ENCODE measurements around the gene JPT1.
A peak's percentile ranks its signal among the peaks of the same experiment; 100 is the strongest.
"Not testable (repeated sequence)": the region's sequence is repeated elsewhere in the genome, so short reads cannot be mapped to it uniquely, and the experiment has no call there.

JPT1 gene

DNA sequence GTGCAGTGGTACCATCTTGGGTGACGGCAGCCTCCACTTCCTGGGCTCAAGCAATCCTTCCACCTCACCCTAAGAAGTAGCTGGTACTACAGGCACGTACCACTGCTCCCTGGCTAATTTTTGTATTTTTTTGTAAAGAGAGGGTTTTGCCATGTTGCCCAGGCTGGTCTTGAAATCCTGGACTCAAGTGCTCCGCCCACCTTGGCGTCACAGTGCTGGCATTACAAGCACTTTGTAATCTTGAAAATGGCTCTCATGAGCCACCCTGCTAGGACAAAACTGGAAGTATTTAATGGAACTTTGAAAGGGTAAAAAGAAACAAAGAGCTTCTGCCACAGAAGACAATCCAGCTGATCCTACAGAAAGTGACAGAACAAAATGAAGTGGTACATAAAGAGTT lies 19.2 kb upstream of the JPT1 start:
- no peak for TF ChIP-seq CTCF (conservative IDR thresholded peaks at IDR 0.05)
- no peak overlapping the region; the same call in 1 of the 2 replicates for H3K27ac ChIP-seq

GRCh38 chr17:75168998-75169397 lies 14.7 kb upstream of the JPT1 start:
- no peak overlapping the region for H3K27ac ChIP-seq
- no peak for TF ChIP-seq CTCF (conservative IDR thresholded peaks at IDR 0.05)

GRCh38 chr17:75164606-75165005 lies 10.3 kb upstream of the JPT1 start:
- not testable (repeated sequence) for H3K27ac ChIP-seq

DNA sequence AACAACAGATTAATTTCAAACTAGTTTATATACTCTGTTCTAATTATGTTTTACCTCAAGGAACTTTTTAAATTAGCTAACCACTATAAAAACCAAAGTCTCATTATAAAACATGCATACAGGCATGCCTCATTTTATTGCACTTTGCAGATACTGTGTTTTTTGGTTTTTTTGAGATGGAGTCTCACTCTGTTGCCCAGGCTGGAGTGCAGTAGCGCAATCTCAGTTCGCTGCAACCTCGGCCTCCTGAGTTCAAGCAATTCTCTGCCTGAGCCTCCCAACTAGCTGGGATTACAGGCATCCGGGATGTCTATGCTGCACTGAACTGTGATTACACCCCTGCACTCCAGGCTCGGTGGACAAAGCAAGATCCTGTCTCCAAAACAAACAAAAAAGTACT lies 8.8 kb upstream of the JPT1 start:
- H3K27ac ChIP-seq, result no peak overlapping the region

GRCh38 chr17:75160211-75160610 lies 5.9 kb upstream of the JPT1 start:
- no peak for TF ChIP-seq CTCF (conservative IDR thresholded peaks at IDR 0.05)
- H3K27ac ChIP-seq, result no peak overlapping the region

More for the DNA sequence above, 8.8 kb upstream of the JPT1 start:
- no peak for TF ChIP-seq CTCF (conservative IDR thresholded peaks at IDR 0.05)

GRCh38 chr17:75159196-75160031 lies 5.1 kb upstream of the JPT1 start:
- no peak overlapping the region for H3K27ac ChIP-seq
- no peak for TF ChIP-seq CTCF (conservative IDR thresholded peaks at IDR 0.05)

DNA sequence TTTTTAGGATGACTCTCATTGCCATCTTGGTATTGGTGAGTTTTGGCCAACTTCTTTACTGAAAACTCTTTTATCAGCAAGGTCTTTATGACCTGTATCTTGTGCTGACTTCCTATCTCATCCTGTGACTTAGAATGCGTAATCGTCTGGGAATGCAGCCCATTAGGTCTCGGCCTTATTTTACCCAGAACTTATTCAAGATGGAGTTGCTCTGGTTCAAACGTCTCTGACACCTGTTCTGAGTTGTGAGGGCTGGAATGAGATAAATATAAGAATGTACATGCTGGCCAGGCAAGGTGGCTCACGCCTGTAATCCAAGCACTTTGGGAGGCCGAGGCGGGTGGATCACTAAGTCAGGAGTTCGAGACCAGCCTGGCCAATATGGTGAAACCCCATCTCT lies 4.2 kb upstream of the JPT1 start:
- H3K27ac ChIP-seq, result not testable (repeated sequence)

GRCh38 chr17:75155191-75155601 lies 884 bp upstream of the JPT1 start:
- TF ChIP-seq CTCF (conservative IDR thresholded peaks at IDR 0.05), result no peak
- peak overlapping the region; percentile 31; the same call in 1 of the 2 replicates for H3K27ac ChIP-seq

Measured in VCaP (cell line).